ENCODE results near the gene TEX11. TPM values are rescaled to one million over a fixed set of nuclear protein-coding genes. Genes with fewer than 3 reads are reported as not detected.

Gene TEX11
- total and polyA plus RNA-seq, 2 experiments from 2014 or later = 0.60 to 1.0 TPM

- TF ChIP-seq REST (IDR thresholded peaks at IDR 0.05; ENCODE audit: unreplicated experiment) = no peak
- TF ChIP-seq STAT1 (IDR thresholded peaks at IDR 0.05; ENCODE audit: unreplicated experiment) = no peak
- no peak for TF ChIP-seq CREB1 (CRISPR knock-in tag; IDR thresholded peaks at IDR 0.05; ENCODE audit: low read depth)
- TF ChIP-seq CTCF (conservative IDR thresholded peaks at IDR 0.05; ENCODE audit: low read depth in 2 of 2) = no peak
- no peak for TF ChIP-seq ZNF114 (CRISPR knock-in tag; IDR thresholded peaks at IDR 0.05)
- TF ChIP-seq ETS1 (IDR thresholded peaks at IDR 0.05) = no peak
- no peak for TF ChIP-seq EZH2 (IDR thresholded peaks at IDR 0.05; ENCODE audit: low read depth, unreplicated experiment)
- TF ChIP-seq POLR2AphosphoS5 (IDR thresholded peaks at IDR 0.05; ENCODE audit: low read depth) = no peak
- TF ChIP-seq ZNF331 (CRISPR knock-in tag; IDR thresholded peaks at IDR 0.05; ENCODE audit: low read depth) = no peak
- no peak for TF ChIP-seq EZH2phosphoT487 (IDR thresholded peaks at IDR 0.05; ENCODE audit: unreplicated experiment)
Observed at GRCh38 chrX:70553516-70553915, 355.0 kb downstream of the TEX11 start (continued).

- no peak overlapping the region for H3K4me3 ChIP-seq
- DNase-seq (ENCODE audit: low spot score) (no peak), ATAC-seq (no peak)
- no peaks in the 10 kb centered on the region for H3K36me3 ChIP-seq (ENCODE audit: insufficient read depth)
- H3K9me2 ChIP-seq (ENCODE audit: insufficient read depth) = no peaks in the 10 kb centered on the region
- Mint-ChIP-seq H3K4me1 (peaks cover 3% of the 10 kb centered on the region; the same call in 2 of the 3 replicates), H3K4me3 (no peak overlapping the region), H3K36me3 (ENCODE audit: low read depth) (no peaks in the 10 kb centered on the region), H3K27ac (no peak overlapping the region), H3K27me3 (ENCODE audit: insufficient read depth, low read depth, poor library complexity) (no peaks in the 10 kb centered on the region), H3K9me3 (no peaks in the 10 kb centered on the region)
- no peaks in the 10 kb centered on the region for H4K20me1 ChIP-seq (replicated peaks; ENCODE audit: insufficient read depth)
- no peak overlapping the region for H2AFZ ChIP-seq
- no peaks in the 10 kb centered on the region for H3K4me1 ChIP-seq (ENCODE audit: insufficient read depth)
- H3K27ac ChIP-seq (ENCODE audit: low read depth) = no peak overlapping the region
- H3F3A ChIP-seq (replicated peaks; ENCODE audit: low read depth) = no peaks in the 10 kb centered on the region
- H3K79me2 ChIP-seq (replicated peaks; ENCODE audit: insufficient read depth) = no peaks in the 10 kb centered on the region
- no peak for TF ChIP-seq CTCF (conservative IDR thresholded peaks at IDR 0.05; ENCODE audit: low read depth in 2 of 2)
- no peak for TF ChIP-seq ZNF114 (CRISPR knock-in tag; IDR thresholded peaks at IDR 0.05)
- no peak overlapping the region for H3K4me2 ChIP-seq
- no peaks in the 10 kb centered on the region for H3K27me3 ChIP-seq (ENCODE audit: insufficient read depth)
Observed at GRCh38 chrX:70552130-70552704, 356.3 kb downstream of the TEX11 start.
